Renal pelvis (tissue), 4 donors: ENCODE results near the gene KCNG2. TPM values are rescaled to one million over a fixed set of nuclear protein-coding genes. Genes with fewer than 3 reads are reported as not detected.

Experiments
- DNase-seq: peaks from one replicate; pipeline ENCODE4 v3.0.0-alpha.2; 2013
- polyA plus RNA-seq, 3 donors: library from polyadenylated mRNA; unstranded; fragments of 120-200 nt; gene quantifications; one replicate each; pipeline ENCODE4 v1.2.1, GENCODE V29; 2013; ENCODE audit not compliant: insufficient read length in 3 of 3

Gene KCNG2
- polyA plus RNA-seq, 3 donors = 0.33 to 0.71 (median 0.39) TPM

DNA sequence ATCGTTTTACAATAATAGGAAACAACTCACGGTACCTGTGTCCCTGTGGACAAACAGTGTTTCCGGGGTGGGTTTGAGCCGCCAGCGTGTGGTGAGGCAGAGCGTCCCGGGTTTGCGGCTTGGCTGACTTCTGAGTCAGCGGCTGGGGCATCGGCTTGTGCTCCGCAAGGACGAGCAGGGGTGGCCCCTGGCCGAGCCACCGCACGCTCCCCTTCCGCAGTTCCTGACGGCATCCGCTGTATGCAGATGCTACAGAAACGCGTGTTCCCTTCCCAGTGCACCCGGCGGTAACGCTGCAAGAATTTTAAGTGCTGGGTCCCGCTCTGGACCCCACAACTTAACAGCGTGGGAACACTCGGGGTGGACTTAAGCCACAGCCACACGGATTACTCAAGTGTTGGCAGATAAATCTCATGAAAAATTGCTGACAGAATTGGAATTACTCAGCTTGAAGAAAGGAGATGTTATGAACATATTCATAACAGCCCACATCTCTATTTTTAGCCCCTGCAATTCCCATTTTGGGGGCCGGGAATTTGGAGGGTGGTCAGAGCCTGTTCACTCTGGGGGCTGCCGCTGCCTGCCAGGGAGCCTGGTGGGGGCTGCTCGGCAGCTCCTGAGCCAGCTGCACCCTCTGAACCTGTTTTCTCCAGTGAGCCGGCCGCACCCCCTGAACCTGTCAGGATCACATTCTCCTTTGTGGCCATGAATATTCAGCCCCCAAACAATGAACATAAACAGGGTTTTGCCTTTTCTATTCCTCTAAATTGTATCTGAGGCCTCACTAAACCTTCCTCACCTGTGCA lies 12.6 kb upstream of the KCNG2 start:
- DNase-seq = no peak

DNA sequence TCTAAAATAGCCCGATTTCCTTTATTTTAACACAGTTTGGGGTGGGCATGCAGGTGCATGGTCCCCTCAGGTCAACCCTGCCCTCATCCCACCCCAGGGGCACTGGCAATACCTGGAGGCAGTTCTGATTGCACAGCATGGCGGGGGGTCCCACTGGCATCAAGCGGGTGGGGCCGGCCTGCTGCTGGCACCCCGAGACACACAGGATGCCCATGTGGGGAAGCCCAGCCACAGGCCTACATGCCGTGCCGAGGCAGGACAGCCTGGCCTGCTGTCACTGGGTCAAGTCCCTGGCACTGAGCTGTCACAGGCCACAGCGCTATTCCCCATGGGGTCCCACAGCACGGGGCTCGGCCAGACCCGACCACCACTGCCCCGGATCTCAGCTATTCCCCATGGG lies 11.9 kb upstream of the KCNG2 start:
- no peak for DNase-seq

DNA sequence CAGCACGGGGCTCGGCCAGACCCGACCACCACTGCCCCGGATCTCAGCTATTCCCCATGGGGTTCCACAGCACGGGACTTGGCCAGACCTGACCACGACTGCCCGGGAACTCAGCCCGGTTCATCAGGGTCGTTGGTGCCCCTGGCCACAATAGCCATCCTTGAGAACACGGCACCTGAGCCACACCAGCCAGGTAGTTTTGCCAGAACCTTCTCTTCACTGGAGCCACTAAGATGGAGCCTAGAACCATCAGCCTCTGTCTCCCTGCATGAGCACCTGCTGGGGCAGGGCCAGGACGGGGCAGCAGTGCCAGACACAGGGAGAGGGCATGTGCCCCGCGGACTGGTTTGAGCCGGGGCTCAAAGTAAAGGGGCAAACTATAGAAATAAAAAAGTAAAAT lies 11.4 kb upstream of the KCNG2 start:
- DNase-seq = no peak

DNA sequence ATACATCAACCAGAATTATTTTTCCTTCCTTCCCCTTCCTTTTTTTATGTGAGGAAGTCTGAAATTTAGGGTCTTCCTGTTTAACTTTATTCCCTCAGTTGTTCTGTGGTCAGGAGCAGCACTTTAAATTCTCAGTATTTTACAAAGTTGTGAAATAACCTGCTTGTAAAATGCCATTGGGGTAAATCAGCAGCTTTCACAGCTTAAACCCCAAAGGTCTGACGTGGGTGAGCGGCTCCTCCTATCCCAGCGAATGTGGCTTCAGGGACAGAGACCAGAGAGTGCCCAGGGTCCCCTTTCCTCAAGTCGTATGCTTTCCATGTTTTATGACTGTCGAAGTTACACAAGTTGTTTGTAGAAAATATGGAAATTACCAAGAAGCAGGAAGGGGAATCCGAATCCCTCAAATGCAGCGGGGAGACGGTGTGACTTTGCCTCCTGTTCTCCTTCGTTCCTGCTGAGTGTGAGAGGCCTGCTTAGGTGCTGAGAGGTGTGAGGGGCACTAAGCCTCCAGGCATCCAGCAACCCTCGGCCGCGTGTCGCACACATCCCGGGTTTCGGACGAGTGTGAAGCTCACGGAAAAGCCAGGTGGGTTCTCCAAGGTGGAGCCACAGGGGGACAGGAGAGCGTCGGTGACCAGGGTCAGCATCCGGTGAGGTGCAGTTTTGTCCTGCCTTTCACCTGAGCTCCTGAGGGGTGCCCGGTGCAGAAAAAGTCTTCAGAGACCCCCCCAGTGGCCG lies 10.8 kb upstream of the KCNG2 start:
- no peak for DNase-seq

DNA sequence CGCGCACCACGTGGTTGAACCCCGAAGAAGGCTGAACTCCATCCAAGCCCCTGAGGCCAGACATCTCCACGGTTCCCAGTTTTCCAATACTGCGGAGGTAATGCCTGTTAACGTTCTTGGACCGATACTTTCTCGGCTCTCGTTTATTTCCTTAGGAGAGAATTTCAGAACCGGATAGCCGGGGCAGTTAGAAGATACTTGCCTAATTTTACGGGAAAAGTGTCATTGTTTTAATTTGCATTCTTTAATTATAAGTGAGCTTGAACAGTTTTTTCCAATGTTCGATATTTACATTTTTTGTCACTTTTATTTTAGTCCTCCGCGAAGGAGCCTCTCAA lies 10.2 kb upstream of the KCNG2 start:
- DNase-seq = no peak

DNA sequence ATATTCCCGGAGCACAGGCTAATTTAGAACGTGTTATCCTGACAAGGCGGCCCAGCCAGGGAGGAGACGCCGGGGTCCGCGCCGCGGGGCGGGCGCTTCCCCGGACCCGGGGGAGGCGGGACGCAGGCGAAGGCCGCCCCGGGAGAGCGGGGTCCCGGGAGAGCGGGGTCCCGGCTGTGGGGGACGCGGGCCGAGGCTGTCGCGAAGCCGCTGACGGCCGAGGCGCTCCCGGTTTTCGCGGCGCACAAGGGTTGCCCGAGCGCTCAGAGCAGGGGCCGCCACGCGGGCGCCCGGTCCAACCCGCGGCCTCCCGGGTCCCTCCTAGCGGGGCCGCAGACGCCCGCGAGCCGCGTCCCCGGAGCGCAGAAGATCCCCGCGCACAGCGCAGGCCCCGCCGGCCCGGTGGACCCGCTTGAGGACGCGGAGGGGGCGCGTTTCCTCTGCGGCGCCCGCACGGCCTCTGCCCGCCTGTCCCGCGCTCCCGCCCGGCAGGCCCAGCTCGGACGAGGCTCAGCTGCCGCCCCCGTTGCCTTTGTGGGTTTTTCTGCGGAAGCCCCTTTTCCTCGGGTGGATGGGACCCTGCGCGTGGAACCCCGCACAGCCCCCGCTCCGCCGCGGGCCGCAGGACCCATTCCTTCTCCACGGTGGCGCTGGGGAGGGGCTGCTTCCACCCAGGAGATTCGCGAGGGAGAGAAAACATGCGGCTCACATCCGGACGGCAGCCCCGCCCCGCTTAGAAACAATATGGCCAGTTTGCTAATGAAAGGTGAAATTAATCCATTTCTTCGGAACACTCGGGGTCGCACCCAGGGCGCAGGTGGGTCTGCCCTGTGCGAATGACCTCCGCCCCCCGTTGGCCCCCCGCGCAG lies 9.6 kb upstream of the KCNG2 start:
- DNase-seq = no peak

GRCh38 chr18:79788734-79789085 lies 9.0 kb upstream of the KCNG2 start:
- no peak for DNase-seq

- no peak for DNase-seq
These were observed 8.4 kb upstream of the KCNG2 start for GRCh38 chr18:79789091-79789891.

GRCh38 chr18:79789901-79790890 lies 7.5 kb upstream of the KCNG2 start:
- DNase-seq = no peak

- no peak for DNase-seq
These were observed 6.5 kb upstream of the KCNG2 start for GRCh38 chr18:79790996-79791972.

GRCh38 chr18:79792096-79792987 lies 5.4 kb upstream of the KCNG2 start:
- DNase-seq = no peak

DNA sequence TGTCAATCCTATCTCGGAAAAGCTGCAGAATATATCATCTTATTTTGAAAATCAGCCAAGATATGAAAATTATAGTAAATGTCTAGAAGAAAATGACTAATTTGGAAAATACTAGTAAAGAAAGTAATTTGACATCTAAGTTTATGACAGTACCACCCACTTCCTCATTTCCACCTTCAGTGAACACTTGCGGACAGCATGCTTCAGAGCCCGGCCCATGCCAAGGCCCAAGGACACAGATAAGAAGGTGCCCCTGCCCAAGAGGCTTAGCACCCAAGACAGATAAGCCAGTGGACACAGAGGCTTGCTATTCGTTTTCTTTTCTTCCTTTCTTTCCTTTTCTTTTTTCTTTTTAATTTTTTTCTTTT lies 4.8 kb upstream of the KCNG2 start:
- no peak for DNase-seq

GRCh38 chr18:79794846-79795245 lies 2.9 kb upstream of the KCNG2 start:
- DNase-seq = no peak

DNA sequence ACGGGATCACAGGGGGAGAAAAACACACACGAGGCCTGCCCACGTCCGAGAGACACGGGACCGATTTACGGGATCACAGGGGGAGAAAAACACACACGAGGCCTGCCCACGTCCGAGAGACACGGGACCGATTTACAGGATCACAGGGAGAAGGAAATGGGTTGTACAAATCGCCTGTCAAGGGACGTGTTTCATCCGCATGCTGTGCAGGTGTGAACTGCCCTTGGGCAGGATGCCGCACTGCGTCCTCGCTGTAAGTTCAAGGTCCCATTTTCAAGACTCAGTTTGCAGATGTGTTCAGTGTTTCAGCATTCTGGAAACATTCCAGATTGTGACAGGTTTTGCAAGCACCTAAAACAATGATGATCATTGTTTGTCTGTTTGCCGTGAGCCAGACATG lies 2.3 kb upstream of the KCNG2 start:
- DNase-seq = no peak

DNA sequence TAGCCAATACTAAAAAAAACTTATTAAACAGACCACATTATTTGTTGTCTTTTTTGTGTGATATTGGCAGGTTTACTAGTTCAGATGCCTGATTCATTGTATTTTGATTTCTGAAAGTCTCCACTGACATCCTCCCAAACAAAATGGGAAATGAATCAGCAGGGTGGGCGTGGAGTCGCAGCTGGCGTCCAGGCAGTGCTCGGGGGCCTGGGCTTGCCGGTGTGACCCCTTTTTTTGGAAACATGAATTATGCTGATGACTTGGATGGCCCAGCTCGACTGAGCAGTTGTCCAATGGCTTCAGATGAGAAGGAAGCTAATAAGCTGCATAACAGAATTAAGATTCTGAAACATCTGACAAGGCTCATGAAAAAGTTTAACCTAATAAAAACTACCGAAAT lies 1.7 kb upstream of the KCNG2 start:
- DNase-seq = no peak

DNA sequence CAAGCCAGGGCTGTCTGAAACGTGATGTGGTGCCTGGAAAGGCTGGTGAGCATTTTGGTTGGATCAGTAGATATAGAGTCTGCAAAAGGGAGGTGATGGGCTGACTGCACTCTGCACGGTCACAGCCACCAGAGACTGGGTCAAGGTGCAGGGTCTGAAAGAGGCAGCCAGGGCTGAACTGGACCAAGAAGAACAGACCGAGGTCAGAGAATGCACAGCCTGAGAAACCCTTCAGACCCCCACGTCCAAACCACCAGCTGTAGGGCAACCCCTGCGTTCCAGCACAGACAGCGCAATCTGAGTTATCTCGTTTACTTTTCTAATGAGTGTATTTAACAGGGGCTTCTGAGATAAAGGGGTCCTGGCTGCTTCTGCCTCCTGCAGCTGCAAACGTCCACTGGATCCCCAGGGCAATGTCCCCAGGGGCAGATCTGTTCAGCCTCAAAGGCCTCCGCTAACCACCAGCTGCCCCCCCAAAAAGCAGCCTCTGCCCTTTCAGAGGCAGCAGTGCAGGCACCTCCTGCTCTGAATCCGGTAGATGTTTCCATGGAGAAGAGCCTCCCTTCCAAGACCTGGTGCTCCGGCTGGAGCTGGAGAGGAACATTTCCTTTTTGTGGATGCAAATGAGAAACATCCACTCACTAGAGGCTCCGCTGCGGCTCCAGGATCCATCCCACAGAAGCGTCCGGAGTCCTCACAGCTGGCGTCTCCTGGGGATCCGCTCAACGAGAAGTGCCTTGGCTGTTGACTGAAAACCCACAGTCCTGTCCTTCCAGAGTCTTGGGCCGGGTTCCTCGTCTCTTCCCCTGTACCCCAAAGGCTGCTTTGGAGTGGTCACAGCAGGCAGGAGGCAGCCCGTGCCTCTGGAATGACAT lies 970 bp upstream of the KCNG2 start:
- DNase-seq = peak; percentile 40

GRCh38 chr18:79798346-79798998 lies 734 bp downstream of the KCNG2 start:
- DNase-seq = no peak
